H9 (cell line): ENCODE results near the gene B3GLCT. TPM values are rescaled to one million over a fixed set of nuclear protein-coding genes. Genes with fewer than 3 reads are reported as not detected.
A peak's percentile ranks its signal among the peaks of the same experiment; 100 is the strongest.

Source experiments
- DNase-seq: peaks from one replicate; pipeline ENCODE4 v3.0.0-alpha.2; 2017
- H2AFZ ChIP-seq: one replicate; pipeline ENCODE4 v1.6.1; 2013; ENCODE audit warnings: mild to moderate bottlenecking, low read length, control low read depth, moderate library complexity
- H2AK5ac ChIP-seq: 2 replicates; pipeline ENCODE4 v1.6.1; 2013; ENCODE audit warnings: low read length, control low read depth, mixed read lengths; ENCODE audit not compliant: insufficient read length
- H2BK120ac ChIP-seq: one replicate; pipeline ENCODE4 v1.6.1; 2013; ENCODE audit warnings: low read depth, mild to moderate bottlenecking, low read length, control low read depth, inconsistent platforms; ENCODE audit not compliant: poor library complexity, severe bottlenecking
- H2BK12ac ChIP-seq: 2 replicates; pipeline ENCODE4 v1.6.1; 2013; ENCODE audit warnings: low read length, control low read depth, mixed read lengths, low read depth; ENCODE audit not compliant: insufficient read length
- H2BK15ac ChIP-seq: 2 replicates; pipeline ENCODE4 v1.6.1; 2013; ENCODE audit warnings: low read depth, low read length, control low read depth
- H2BK20ac ChIP-seq: one replicate; pipeline ENCODE4 v1.6.1; 2013; ENCODE audit warnings: low read depth, mild to moderate bottlenecking, low read length, control low read depth, inconsistent platforms; ENCODE audit not compliant: poor library complexity, severe bottlenecking
- H2BK5ac ChIP-seq: 2 replicates; pipeline ENCODE4 v1.6.1; 2013; ENCODE audit warnings: low read length, control low read depth, mixed read lengths; ENCODE audit not compliant: insufficient read length
- H3K14ac ChIP-seq: 2 replicates; pipeline ENCODE4 v1.6.1; 2013; ENCODE audit warnings: low read length, control low read depth; ENCODE audit not compliant: insufficient read depth
- H3K18ac ChIP-seq: 2 replicates; pipeline ENCODE4 v1.6.1; 2013; ENCODE audit warnings: low read depth, mild to moderate bottlenecking, mixed read lengths, low read length, control low read depth; ENCODE audit not compliant: insufficient read length
- H3K23ac ChIP-seq: 2 replicates; pipeline ENCODE4 v1.6.1; 2013; ENCODE audit warnings: low read length, control low read depth, mixed read lengths, low read depth; ENCODE audit not compliant: insufficient read length
- H3K23me2 ChIP-seq: 2 replicates; pipeline ENCODE4 v1.6.1; 2013; ENCODE audit warnings: low read depth, mild to moderate bottlenecking, mixed read lengths, low read length, control low read depth; ENCODE audit not compliant: insufficient read length, poor library complexity, severe bottlenecking
- H3K27ac ChIP-seq: 2 replicates; pipeline ENCODE4 v1.5.1; 2013; ENCODE audit warnings: low read length, control low read depth, mixed read lengths, low read depth; ENCODE audit not compliant: insufficient read length
- H3K27me3 ChIP-seq: 2 replicates; pipeline ENCODE4 v1.6.1; 2013; ENCODE audit warnings: low read length, control low read depth, inconsistent platforms; ENCODE audit not compliant: insufficient read depth
- H3K4ac ChIP-seq: 2 replicates; pipeline ENCODE4 v1.6.1; 2013; ENCODE audit warnings: low read depth, mild to moderate bottlenecking, control low read depth, inconsistent platforms, low read length, moderate library complexity
- H3K4me1 ChIP-seq: 2 replicates; pipeline ENCODE4 v1.6.1; 2013; ENCODE audit warnings: low read length, control low read depth, inconsistent platforms; ENCODE audit not compliant: insufficient read depth
- H3K4me2 ChIP-seq: 2 replicates; pipeline ENCODE4 v1.6.1; 2013; ENCODE audit warnings: low read length, control low read depth, mixed read lengths; ENCODE audit not compliant: insufficient read length, insufficient read depth
- H3K56ac ChIP-seq: 2 replicates; pipeline ENCODE4 v1.6.1; 2013; ENCODE audit warnings: low read depth, mild to moderate bottlenecking, mixed read lengths, low read length, control low read depth; ENCODE audit not compliant: insufficient read length
- H3K79me1 ChIP-seq: 2 replicates; pipeline ENCODE4 v1.6.1; 2013; ENCODE audit warnings: low read depth, mild to moderate bottlenecking, moderate library complexity, low read length, control low read depth, inconsistent platforms; ENCODE audit not compliant: insufficient read depth, poor library complexity, severe bottlenecking
- H3K79me2 ChIP-seq: 2 replicates; pipeline ENCODE4 v1.6.1; 2013; ENCODE audit warnings: low read length, control low read depth, inconsistent platforms; ENCODE audit not compliant: insufficient read depth
- H3K9ac ChIP-seq: 2 replicates; pipeline ENCODE4 v1.6.1; 2013; ENCODE audit warnings: low read length, control low read depth, mixed read lengths; ENCODE audit not compliant: insufficient read length; ENCODE audit errors: extremely low read depth
- H3K9me3 ChIP-seq: one replicate; pipeline ENCODE4 v1.6.1; 2013; ENCODE audit warnings: low read depth, low read length, inconsistent platforms; ENCODE audit not compliant: control insufficient read depth
- H3T11ph ChIP-seq: one replicate; pipeline ENCODE4 v1.6.1; 2013; ENCODE audit warnings: mild to moderate bottlenecking, low read length, control low read depth, inconsistent platforms
- H4K20me1 ChIP-seq: one replicate; pipeline ENCODE4 v1.6.1; 2013; ENCODE audit not compliant: control insufficient read depth, insufficient read length, insufficient read depth
- H4K5ac ChIP-seq: 2 replicates; pipeline ENCODE4 v1.6.1; 2013; ENCODE audit warnings: low read depth, mild to moderate bottlenecking, mixed read lengths, low read length, control low read depth; ENCODE audit not compliant: insufficient read length
- H4K8ac ChIP-seq: replicated peaks from 2 replicates; pipeline ENCODE4 v1.6.1; 2013; ENCODE audit warnings: low read length, control low read depth, mixed read lengths, low read depth; ENCODE audit not compliant: insufficient read length
- H4K91ac ChIP-seq: 2 replicates; pipeline ENCODE4 v1.6.1; 2013; ENCODE audit warnings: low read depth, mild to moderate bottlenecking, moderate library complexity, mixed read lengths, low read length, control low read depth; ENCODE audit not compliant: insufficient read length
- H3K27ac Mint-ChIP-seq, 3 experiments: 2 replicates in 2 of 3; 3 replicates in 1 of 3; pipeline ENCODE4 v1.8.0; 2020 to 2021; ENCODE audit warnings: mixed read lengths in 3 of 3, mild to moderate bottlenecking in 1 of 3, moderate library complexity in 1 of 3
- H3K27me3 Mint-ChIP-seq: 2 replicates; pipeline ENCODE4 v1.8.0; 2021; ENCODE audit warnings: low read depth, mild to moderate bottlenecking, moderate library complexity, mixed read lengths
- H3K36me3 Mint-ChIP-seq, 3 experiments: 2 replicates in 2 of 3; 3 replicates in 1 of 3; pipeline ENCODE4 v1.8.0; 2020 to 2021; ENCODE audit warnings: low read depth in 3 of 3, mixed read lengths in 3 of 3; ENCODE audit not compliant: insufficient read depth in 1 of 3
- H3K4me1 Mint-ChIP-seq, 2 experiments: 2 replicates each; pipeline ENCODE4 v1.8.0; 2020; ENCODE audit warnings: mixed read lengths in 2 of 2
- H3K4me3 Mint-ChIP-seq, 2 experiments: 2 replicates in 1 of 2; 3 replicates in 1 of 2; pipeline ENCODE4 v1.8.0; 2020 to 2021; ENCODE audit warnings: mild to moderate bottlenecking in 2 of 2, mixed read lengths in 2 of 2, moderate library complexity in 1 of 2
- H3K9me3 Mint-ChIP-seq, 2 experiments: 2 replicates in 1 of 2; 3 replicates in 1 of 2; pipeline ENCODE4 v1.8.0; 2020; ENCODE audit warnings: mild to moderate bottlenecking in 2 of 2, mixed read lengths in 2 of 2, moderate library complexity in 1 of 2
- CTCF ChIP-seq: fragments of 200-600 bp; sonication (generic); conservative IDR thresholded peaks from 3 replicates; pipeline ENCODE4 v1.8.0; 2021; ENCODE audit warnings: antibody characterized with exemption, mild to moderate bottlenecking
- WGBS: extraction: QIAGEN DNeasy Blood & Tissue Kit; methylation state at CpG from one replicate; pipeline ENCODE4 v1.1.7; 2013; ENCODE audit warnings: missing lambda C conversion rate, low lambda C conversion rate, mixed read lengths; ENCODE audit not compliant: insufficient read length; ENCODE audit errors: extremely low coverage; 5-methylcytosine and 5-hydroxymethylcytosine counted together
- total RNA-seq: library from RNA; stranded (reverse); gene quantifications from 2 replicates; pipeline ENCODE4 v1.2.1, GENCODE V29; 2021

The B3GLCT gene
- total RNA-seq, 1 experiment from 2014 or later: 5.4 TPM

- H3K27ac ChIP-seq: no peak overlapping the region
These were observed 287 bp upstream of the B3GLCT start for GRCh38 chr13:31199527-31199848.

More at GRCh38 chr13:31199527-31199848, 287 bp upstream of the B3GLCT start:
- WGBS: no CpG with 5 or more reads among the region's 15 CpGs
- Histone ChIP-seq H3K9ac (no peak overlapping the region), H4K91ac (no peak overlapping the region), H2BK15ac (no peak overlapping the region), H4K5ac (no peak overlapping the region), H3K23me2 (no peaks in the 10 kb centered on the region), H2AFZ (no peak overlapping the region), H2BK120ac (no peak overlapping the region), H3K9me3 (no peaks in the 10 kb centered on the region), H3K79me2 (no peaks in the 10 kb centered on the region), H3K14ac (no peak overlapping the region), H3K23ac (no peak overlapping the region), H3K4me2 (peak overlapping the region; percentile 5), H3K4ac (no peak overlapping the region), H3K4me1 (no peaks in the 10 kb centered on the region), H3K56ac (no peak overlapping the region), H2BK12ac (no peak overlapping the region), H4K8ac (no peak overlapping the region), H3T11ph (no peak overlapping the region), H3K79me1 (no peaks in the 10 kb centered on the region), H2AK5ac (no peak overlapping the region), H2BK5ac (no peak overlapping the region), H2BK20ac (no peak overlapping the region), H3K27me3 (no peaks in the 10 kb centered on the region), H4K20me1 (no peaks in the 10 kb centered on the region), H3K18ac (no peak overlapping the region)
- H3K36me3 Mint-ChIP-seq: peaks cover 0 to 2% (median 0%) of the 10 kb centered on the region in 3 experiments; a peak in 2 of 7 replicates
- H3K27ac Mint-ChIP-seq: peak overlapping the region in 2 of 3 experiments; percentile 52 to 71; a peak in 3 of 7 replicates
- H3K27me3 Mint-ChIP-seq: peaks cover 6% of the 10 kb centered on the region; the same call in 1 of the 2 replicates
- H3K9me3 Mint-ChIP-seq: peaks cover 0 to 2% of the 10 kb centered on the region in 2 experiments; a peak in 3 of 5 replicates
- H3K4me1 Mint-ChIP-seq: peaks cover 20 to 24% of the 10 kb centered on the region in 2 experiments
- no peak for DNase-seq
- TF ChIP-seq CTCF: no peak
- H3K4me3 Mint-ChIP-seq: peak overlapping the region; percentile 67 to 85
